ENCODE data around the gene GNPTG.
"Not testable (repeated sequence)": the region's sequence is repeated elsewhere in the genome, so short reads cannot be mapped to it uniquely, and the experiment has no call there.

Gene GNPTG

GRCh38 chr16:1320097-1320496 is 31.6 kb upstream of the GNPTG start:
- DNase-seq, result no peak

- no peak for DNase-seq
Measured at GRCh38 chr16:1320658-1321240, 31.0 kb upstream of the GNPTG start.

DNA sequence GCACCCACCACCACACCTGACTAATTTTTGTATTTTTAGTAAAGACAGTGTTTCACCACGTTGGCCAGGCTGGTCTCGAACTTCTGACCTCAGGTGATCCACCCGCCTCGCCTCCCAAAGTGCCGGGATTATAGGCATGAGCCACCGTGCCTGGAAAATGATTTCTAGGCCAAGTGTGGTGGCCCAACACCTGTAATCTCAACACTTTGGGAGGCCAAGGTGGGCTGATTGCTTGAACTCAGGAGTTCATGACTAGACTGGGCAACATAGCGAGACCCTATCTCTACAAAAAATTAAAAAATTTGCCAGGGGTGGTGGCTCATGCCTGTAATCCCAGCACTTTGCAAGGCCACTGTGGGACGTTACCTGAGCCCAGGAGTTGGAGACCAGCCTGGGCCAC is 29.3 kb upstream of the GNPTG start:
- DNase-seq, result no peak

DNA sequence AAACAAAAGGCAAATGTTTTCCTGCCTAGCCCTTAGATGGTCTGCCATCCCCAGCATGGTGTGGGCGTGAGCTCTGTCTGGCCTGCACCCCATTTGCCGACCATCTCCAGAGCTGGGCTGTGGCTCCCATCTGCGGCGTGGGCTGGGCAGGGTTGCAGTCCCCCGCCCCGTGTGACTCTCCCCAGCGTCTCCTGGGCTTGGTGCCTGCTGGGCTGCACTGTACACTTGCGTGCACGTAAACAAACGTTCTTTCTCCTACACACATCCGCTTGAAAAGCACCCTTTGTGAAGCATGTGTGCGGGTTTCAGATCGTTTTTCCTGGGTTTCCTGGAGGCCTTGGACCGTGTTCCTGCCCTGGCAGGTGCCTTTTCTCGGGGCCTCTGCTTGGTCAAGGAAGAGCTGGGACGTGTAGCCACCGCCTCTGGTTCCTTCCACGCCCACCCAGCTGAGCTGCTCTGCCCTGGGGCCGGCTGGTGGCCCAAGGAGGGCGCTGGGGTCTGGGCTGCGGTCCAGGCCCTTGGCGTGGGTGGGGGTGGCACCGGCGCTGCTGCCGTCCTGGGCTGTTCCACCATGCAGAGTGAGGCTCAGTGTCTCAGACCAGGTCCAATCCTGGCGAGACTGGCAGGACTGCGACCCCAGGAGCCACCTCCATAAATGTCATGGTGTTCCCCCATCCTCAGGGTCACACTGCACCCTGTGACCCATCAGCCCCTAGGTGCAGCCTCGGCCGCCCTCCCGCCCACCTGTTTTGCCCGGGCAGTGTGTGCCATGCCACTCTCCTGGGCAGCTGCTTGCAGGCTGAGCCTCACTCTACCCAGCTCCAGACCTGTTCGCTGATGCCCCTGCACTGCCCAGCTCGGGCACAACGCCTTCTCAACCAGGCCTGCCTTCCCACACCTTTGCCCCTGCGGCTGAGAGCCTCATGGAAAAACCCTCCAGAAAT is 28.2 kb upstream of the GNPTG start:
- no peak for DNase-seq

GRCh38 chr16:1324286-1324826 is 27.4 kb upstream of the GNPTG start:
- DNase-seq, result no peak

GRCh38 chr16:1325261-1325660 is 26.5 kb upstream of the GNPTG start:
- DNase-seq, result no peak

- no peak for DNase-seq
Measured at GRCh38 chr16:1325673-1326371, 25.9 kb upstream of the GNPTG start.

DNA sequence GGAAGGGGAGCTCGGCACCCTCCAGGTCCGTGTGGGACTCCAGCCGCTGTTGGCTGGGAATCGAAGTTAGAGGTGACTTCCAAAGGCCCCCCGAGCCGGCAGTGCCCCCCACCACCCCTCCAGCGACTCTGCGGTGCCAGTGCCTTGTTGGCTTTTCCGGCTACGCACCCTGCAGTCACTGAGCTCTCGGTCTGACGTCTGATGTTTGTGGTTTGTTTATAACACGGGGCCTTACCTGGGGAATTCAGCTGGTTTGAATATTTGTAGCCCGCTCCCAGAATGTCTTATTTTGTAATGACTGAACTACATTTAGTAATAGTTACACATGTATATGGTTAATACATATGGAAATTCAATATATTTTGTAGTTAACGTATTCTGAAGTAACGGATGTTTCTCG is 25.3 kb upstream of the GNPTG start:
- DNase-seq, result no peak

DNA sequence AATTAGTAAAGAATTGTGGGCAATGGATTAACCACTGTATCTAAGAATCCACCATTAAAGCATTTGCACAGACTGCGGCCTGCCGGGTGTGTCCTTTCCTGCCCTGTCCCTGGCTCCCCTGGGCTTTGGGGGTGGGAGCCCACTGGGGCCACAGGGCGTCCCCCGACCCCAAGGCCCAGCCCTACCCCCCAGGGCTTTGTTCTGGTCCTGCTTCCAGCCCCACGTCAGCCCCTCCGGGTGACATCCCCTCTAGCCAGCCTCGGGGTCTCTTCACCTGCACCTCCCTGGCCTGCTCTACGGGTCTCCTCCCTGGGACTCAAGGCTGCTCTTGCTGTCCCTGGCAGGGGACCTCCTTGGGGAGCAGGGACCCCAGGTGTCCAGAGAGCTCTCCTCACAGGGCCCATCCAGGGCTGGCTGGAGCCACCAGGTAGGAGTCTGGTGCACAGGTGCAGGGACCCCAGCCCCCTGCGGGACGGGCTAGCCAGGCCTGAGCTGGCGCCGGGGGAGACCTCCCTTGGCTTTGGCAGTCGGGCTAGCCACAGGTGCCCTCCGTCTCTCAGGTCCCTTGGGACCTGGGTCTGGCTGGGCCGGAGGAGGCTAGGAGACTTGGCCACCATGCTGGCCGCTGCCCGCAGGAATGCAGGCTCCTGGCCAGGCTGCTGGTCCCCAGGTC is 24.6 kb upstream of the GNPTG start:
- no peak for DNase-seq

GRCh38 chr16:1327619-1327947 is 24.1 kb upstream of the GNPTG start:
- no peak for DNase-seq

DNA sequence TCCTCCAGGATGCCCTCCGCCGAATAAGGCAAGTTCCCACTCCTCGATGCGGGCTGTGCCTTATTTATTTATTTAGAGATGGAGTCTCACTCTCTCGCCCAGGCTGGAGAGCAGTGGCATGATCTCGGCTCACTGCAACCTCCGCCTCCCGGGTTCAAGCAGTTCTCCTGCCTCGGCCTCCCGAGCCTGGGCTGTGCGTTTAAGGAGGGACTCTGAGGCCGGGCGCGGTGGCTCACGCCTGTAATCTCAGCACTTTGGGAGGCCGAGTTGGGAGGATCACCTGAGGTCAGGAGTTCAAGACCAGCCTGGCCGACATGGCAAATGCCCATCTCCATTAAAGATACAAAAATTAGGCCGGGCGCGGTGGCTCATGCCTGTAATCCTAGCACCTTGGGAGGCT is 23.6 kb upstream of the GNPTG start:
- DNase-seq, result not testable (repeated sequence)

DNA sequence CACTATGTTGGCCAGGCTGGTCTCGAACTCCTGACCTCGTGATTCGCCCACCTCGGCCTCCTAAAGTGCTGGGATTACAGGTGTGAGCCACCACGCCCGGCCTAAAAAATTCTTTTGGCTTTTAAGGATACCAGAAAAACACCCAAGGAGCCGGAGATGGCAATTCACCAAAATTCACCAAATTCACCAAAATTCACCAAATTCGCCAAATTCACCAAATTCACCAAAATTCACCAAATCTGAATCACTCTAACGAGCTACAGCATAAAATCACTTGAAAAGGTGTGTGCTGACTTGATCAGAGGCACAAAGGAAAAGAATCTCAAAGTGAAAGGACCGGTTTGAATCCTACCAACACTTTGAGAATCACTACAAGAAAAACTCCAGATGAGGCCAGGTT is 22.8 kb upstream of the GNPTG start:
- not testable (repeated sequence) for DNase-seq

DNA sequence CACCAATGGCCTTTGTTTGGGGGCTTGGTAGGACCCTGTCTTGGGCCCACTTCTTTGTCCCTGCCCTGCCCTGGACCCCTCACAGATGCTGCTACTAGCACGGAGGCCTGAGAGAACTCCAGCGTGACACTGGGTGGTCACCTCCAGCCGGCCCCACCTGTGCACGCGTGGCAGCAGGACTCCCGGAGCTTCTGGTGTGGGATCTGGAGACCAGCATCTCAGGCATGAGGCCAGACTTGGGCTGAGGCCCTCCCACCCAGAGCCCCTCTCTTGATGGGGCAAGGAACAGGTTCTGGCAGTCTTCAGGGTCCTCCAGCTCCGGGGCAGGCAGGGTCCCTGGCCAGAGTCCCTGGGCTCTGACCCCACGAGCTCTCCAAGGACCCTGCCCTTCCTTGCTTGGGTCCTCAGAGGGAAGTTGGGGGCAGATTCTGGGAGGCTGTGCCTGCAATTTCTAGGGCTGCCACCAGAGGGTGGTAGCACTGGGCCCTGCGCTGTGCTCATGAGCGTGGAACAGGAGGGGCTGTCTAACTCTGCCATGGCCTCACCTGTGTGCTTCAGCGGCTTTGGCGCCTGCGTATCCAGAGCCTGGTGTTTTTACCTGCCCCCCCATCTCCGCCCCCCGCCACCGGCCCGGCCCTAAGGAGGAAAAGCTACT is 21.3 kb upstream of the GNPTG start:
- DNase-seq, result peak; percentile 78

GRCh38 chr16:1330931-1331711 is 20.6 kb upstream of the GNPTG start:
- DNase-seq, result no peak

DNA sequence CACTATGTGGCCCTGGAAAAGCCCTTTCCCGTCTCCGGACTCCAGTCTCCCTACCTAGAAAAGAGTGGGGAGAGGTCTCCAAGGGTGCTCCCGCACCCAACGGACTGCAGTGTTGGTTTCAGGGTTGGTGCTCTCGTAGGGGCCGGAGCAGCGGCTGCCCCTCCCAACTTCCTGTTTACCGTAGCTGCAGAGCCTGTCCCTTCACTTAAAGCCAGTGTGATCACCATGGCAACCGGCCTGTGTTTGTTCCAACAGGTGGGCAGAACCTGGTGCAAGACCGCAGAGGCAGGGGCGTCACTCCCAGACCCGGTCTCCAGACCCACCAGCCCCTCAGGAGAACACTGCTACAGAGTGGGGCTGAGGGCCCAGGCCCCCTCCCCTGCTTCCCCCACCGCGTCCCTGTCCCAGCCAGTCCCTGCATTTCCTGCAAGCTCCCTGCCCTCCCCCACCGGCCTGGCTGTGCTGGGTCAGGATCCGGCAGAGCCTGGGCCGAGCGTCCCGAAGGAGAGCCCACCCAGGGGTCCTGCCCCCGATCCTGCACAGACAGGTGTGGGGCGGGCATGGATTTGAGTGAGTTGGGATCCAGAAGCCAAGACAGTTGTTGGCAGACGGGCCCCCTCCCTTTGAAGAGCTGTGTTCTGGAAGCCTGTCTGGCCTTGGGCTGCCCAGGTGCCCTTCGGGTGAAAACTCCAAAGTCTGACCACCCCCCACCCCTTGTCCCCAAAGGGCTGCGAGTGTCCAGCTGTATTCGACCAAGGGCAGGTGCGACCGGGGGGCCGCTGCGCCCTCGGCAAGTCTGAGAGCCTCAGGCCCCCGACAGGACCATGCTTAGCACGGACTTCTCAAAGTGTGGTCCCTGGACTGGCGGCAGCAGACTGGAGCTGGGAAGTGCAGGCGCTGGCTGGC is 19.8 kb upstream of the GNPTG start:
- DNase-seq, result no peak

- no peak for DNase-seq
Measured at GRCh38 chr16:1332618-1333148, 19.0 kb upstream of the GNPTG start.

GRCh38 chr16:1333149-1333812 is 18.4 kb upstream of the GNPTG start, which contains the start of gene BAIAP3:
Gene BAIAP3 (plus strand): TSS chr16:1333645. CDS start chr16:1338550, 4,905 bp downstream.
- DNase-seq, result peak; percentile 85

- DNase-seq, result no peak
Measured at GRCh38 chr16:1333854-1334700, 17.7 kb upstream of the GNPTG start.

- DNase-seq, result no peak
Measured at GRCh38 chr16:1334739-1335138, 17.0 kb upstream of the GNPTG start.
